Parathyroid adenoma (tissue), 2 donors: ENCODE results near the gene COL20A1.
A peak's percentile ranks its signal among the peaks of the same experiment; 100 is the strongest.

ENCODE experiments used
- H2AFZ ChIP-seq: fragments of 300-600 bp; sonication (generic); one replicate; pipeline ENCODE4 v1.7.0; 2017; ENCODE audit warnings: antibody characterized with exemption, mild to moderate bottlenecking
- H3K27ac ChIP-seq: fragments of 300-600 bp; sonication (generic); one replicate; pipeline ENCODE4 v1.7.0; 2017
- H3K27me3 ChIP-seq: fragments of 300-600 bp; sonication (generic); one replicate; pipeline ENCODE4 v1.7.0; 2017; ENCODE audit warnings: low read length; ENCODE audit not compliant: control insufficient read depth, insufficient read depth
- H3K36me3 ChIP-seq: fragments of 300-600 bp; sonication (generic); one replicate; pipeline ENCODE4 v1.7.0; 2017; ENCODE audit warnings: low read length; ENCODE audit not compliant: control insufficient read depth, insufficient read depth
- H3K4me1 ChIP-seq: fragments of 300-600 bp; sonication (generic); one replicate; pipeline ENCODE4 v1.7.0; 2017; ENCODE audit warnings: control low read depth
- H3K4me2 ChIP-seq: fragments of 300-600 bp; sonication (generic); one replicate; pipeline ENCODE4 v1.7.0; 2017; ENCODE audit warnings: low read length
- H3K4me3 ChIP-seq: fragments of 300-600 bp; sonication (generic); one replicate; pipeline ENCODE4 v1.7.0; 2017; ENCODE audit warnings: low read depth, low read length
- H3K79me2 ChIP-seq: fragments of 300-600 bp; sonication (generic); one replicate; pipeline ENCODE4 v1.7.0; 2017; ENCODE audit warnings: control low read depth
- H3K9ac ChIP-seq: fragments of 300-600 bp; sonication (generic); one replicate; pipeline ENCODE4 v1.7.0; 2017; ENCODE audit warnings: mild to moderate bottlenecking
- H3K9me3 ChIP-seq: fragments of 300-600 bp; sonication (generic); one replicate; pipeline ENCODE4 v1.7.0; 2017; ENCODE audit warnings: low read length; ENCODE audit not compliant: control insufficient read depth
- TF ChIP-seq, protein P1 (sequence below): fragments of 300-600 bp; sonication (generic); IDR thresholded peaks from one replicate; pipeline ENCODE4 v1.7.0; 2017; ENCODE audit warnings: antibody characterized with exemption, mild to moderate bottlenecking
- donor health status: primary hyperparathyroidism.

COL20A1 gene

DNA sequence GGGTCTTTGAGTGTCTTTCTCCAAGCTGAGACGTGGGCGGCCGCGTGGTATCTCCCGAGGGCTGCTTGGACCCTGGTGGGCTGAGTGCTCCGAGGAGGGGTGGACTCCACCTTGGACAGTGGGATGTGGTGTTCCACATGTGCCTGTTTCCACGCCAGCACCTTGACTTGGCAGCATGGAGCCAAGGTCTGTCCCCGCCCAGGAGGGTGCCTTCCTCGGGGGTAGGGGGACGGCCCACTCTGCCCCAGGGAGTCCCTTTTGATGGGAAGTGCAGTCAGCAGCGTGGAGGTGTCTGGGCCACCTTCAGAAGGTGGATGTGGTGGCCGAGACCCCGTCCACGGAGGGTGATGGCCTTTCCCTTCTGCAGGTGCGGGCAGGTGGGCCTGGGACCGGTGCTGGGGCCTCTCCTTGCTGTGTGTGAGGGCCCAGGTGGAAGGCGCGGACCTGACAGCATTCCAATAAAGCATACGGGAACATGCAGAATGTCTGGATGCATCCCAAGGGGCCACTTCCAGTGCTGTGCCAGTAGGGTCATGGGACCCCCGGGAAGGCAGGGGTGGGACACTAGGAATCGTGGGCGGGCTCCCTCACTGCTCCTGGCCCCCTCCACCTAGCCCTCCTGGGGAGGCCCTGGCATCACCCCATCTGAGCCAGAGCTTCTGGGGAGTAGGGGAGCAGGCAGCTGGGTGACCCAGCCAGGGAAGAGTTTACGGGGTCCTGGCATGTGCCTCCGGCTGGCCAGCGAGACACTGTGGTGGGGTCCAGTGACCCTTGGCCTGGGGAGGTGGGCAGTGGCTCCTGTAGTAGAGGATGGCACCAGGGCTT, 3.5 kb upstream of the COL20A1 start:
- H3K79me2 ChIP-seq = no peaks in the 10 kb centered on the region
- H3K27me3 ChIP-seq = no peaks in the 10 kb centered on the region
- no peaks in the 10 kb centered on the region for H3K9me3 ChIP-seq
- H3K27ac ChIP-seq = no peak overlapping the region
- no peak overlapping the region for H3K9ac ChIP-seq
- no peak overlapping the region for H3K4me3 ChIP-seq
- no peak overlapping the region for H2AFZ ChIP-seq
- TF ChIP-seq, protein P1, sequence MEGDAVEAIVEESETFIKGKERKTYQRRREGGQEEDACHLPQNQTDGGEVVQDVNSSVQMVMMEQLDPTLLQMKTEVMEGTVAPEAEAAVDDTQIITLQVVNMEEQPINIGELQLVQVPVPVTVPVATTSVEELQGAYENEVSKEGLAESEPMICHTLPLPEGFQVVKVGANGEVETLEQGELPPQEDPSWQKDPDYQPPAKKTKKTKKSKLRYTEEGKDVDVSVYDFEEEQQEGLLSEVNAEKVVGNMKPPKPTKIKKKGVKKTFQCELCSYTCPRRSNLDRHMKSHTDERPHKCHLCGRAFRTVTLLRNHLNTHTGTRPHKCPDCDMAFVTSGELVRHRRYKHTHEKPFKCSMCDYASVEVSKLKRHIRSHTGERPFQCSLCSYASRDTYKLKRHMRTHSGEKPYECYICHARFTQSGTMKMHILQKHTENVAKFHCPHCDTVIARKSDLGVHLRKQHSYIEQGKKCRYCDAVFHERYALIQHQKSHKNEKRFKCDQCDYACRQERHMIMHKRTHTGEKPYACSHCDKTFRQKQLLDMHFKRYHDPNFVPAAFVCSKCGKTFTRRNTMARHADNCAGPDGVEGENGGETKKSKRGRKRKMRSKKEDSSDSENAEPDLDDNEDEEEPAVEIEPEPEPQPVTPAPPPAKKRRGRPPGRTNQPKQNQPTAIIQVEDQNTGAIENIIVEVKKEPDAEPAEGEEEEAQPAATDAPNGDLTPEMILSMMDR = no peak
- H3K4me1 ChIP-seq = no peaks in the 10 kb centered on the region
- H3K4me2 ChIP-seq = no peak overlapping the region
- no peaks in the 10 kb centered on the region for H3K36me3 ChIP-seq

DNA sequence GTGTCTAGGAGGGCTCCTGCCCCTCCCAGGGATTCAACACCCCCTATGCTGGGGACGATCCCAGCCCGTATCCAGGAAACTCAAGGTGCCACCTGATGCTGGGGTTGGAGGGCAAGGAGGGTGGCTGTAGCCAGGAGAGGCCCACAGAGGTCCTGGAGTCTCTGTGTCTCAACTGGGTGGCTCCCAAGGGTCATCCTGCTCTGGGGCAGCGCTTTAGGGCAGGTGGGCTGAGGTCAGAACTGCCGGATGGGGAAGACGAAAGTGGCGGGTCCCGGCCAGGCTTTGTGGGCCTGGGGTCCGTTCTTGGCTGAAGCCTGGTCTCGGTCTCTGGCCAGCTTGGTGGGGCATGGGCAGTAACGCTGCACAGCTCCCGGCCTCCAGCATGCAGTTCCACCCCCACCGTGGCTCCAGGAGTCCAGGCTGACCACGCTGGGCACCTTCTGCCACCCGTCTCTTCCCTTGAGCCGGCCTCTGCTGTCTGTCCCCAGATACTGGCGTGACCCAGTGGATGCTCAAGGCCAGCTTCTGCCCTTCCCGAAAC, 2.8 kb upstream of the COL20A1 start:
- no peak overlapping the region for H2AFZ ChIP-seq
- H3K4me1 ChIP-seq = no peaks in the 10 kb centered on the region
- TF ChIP-seq, protein P1 = no peak

DNA sequence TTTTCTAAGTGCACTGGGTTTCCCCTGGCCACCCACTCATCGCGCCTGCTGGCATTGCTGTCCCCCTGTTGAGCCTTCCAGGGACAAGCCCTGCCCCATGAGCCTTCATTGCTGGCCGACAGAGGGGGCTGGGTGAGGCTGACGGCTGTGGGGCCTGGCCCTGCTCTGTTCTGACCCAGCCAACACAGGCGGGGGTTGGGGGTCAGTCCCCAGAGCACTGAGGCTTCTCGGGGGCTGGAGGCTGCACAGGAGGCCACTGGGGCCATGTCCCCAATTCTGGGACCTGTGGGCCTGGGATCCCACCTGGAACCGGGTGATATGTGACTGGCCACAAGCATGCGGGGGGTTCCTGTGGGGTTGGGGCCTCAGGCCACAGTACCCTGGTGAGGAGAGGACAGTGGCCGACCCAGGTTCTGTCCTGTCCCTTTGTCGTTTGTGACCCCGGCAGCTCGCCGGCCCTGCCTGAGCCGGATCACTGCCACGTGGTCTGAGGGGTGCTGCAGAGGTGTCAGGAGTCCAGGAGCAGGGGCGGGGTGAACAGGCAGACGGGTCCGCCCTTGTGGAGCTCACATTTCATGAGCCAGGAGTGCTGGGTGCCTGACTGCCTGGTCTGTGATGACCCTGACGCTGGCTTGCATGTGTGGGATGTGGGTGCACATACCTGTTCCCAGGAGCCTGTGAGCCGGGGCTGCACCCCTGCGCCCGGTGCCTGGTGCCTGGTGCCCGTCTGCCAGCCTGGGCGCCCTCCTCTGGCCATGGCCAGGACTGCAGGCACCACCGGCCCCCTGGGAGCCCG, 2.1 kb upstream of the COL20A1 start:
- Histone ChIP-seq H3K36me3 (no peaks in the 10 kb centered on the region), H2AFZ (no peak overlapping the region), H3K4me3 (no peak overlapping the region)

More for the DNA sequence above, 2.8 kb upstream of the COL20A1 start:
- Histone ChIP-seq H3K36me3 (no peaks in the 10 kb centered on the region), H3K4me3 (no peak overlapping the region), H3K79me2 (no peaks in the 10 kb centered on the region), H3K27me3 (no peaks in the 10 kb centered on the region), H3K9me3 (no peaks in the 10 kb centered on the region), H3K9ac (no peak overlapping the region), H3K27ac (no peak overlapping the region), H3K4me2 (no peak overlapping the region)

DNA sequence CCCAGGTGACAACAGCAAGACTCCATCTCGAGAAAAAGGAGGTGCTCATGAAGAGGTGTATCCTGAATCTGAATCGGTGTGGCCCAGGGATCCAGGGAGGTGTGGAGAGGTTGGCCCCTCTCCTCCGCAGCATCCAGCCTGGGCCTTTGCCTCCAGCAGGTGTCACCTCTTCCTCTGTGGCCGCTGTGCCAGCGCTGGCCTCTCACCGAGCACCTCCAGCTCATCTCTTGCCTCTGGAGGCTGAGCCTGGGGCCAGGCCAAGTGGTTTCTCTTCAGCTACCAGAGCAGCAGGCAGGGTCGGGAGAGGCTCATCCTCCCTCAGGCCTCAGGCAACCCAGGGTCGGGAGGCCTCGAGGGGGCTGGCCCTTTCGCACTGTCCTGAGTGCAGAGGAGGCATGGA, 1.2 kb upstream of the COL20A1 start:
- Histone ChIP-seq H3K79me2 (no peaks in the 10 kb centered on the region), H3K4me3 (no peak overlapping the region), H3K4me2 (no peak overlapping the region), H3K27ac (no peak overlapping the region), H3K36me3 (no peaks in the 10 kb centered on the region), H3K9ac (no peak overlapping the region), H2AFZ (no peak overlapping the region), H3K27me3 (no peaks in the 10 kb centered on the region), H3K4me1 (no peaks in the 10 kb centered on the region), H3K9me3 (no peaks in the 10 kb centered on the region)
- TF ChIP-seq, protein P1 = no peak

More for the DNA sequence above, 2.1 kb upstream of the COL20A1 start:
- H3K4me2 ChIP-seq = no peak overlapping the region
- H3K27ac ChIP-seq = no peak overlapping the region
- TF ChIP-seq, protein P1 = peak; percentile 75
- no peaks in the 10 kb centered on the region for H3K27me3 ChIP-seq
- no peaks in the 10 kb centered on the region for H3K9me3 ChIP-seq
- no peak overlapping the region for H3K9ac ChIP-seq
- H3K79me2 ChIP-seq = no peaks in the 10 kb centered on the region
- no peaks in the 10 kb centered on the region for H3K4me1 ChIP-seq
